ENCODE data around the gene KLHDC8A.

- TF ChIP-seq CTCF (optimal IDR thresholded peaks at IDR 0.05 in 1 of 3, IDR thresholded peaks at IDR 0.05 in 1 of 3, conservative IDR thresholded peaks at IDR 0.05 in 1 of 3; ENCODE audit: extremely low read depth in 1 of 3, insufficient read depth in 2 of 3, low read length in 3 of 3) (no peak), EZH2 (IDR thresholded peaks at IDR 0.05; ENCODE audit: low read length) (no peak)
Measured at GRCh38 chr1:205346956-205347574, 9.7 kb downstream of the KLHDC8A start.

All from keratinocyte (primary cell).